Non-pigmented ciliary epithelial cell (primary cell): ENCODE measurements around the gene FARS2.

Source experiments
- DNase-seq: peaks from one replicate; pipeline ENCODE4 v3.0.0-alpha.2; 2010; ENCODE audit warnings: low read depth

The FARS2 gene

DNA sequence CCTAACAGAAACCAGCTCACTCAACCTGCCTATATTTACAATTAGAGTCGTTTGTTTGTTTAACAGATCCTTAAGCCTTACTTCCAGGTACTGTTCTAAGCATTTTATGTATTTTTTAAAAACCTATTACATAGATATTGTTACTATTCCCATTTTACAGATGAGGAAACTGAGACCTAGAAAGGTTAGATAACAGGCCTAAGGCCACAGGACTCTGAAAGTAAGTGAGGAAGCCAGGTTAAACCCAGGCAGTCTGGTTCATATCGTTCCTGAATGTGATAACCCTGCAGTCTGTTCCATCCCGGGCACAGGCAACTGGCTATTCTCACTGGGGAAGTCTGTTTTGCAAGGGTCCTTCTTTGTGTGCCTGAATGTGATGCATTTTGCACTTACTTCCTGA is 322.2 kb downstream of the FARS2 start:
- no peak for DNase-seq

DNA sequence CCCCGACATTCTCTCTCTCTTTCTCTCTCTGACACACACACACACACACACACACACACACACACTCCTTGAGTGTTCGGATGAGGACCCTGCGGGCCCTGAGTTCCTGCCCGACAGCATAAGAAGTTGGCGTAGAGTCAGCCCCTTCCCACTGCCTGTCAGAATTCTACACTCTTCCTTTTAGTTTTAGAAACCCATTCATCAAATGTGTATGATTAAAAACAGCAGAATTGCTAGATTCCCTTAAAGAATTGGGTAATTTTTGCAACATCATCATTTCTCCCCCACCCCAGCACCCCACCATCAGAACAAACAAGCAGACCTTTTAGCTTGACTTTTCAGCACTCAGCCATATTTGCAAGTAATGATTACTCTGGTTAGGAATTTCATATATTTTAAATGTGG is 322.8 kb downstream of the FARS2 start:
- DNase-seq = peak; percentile 24

DNA sequence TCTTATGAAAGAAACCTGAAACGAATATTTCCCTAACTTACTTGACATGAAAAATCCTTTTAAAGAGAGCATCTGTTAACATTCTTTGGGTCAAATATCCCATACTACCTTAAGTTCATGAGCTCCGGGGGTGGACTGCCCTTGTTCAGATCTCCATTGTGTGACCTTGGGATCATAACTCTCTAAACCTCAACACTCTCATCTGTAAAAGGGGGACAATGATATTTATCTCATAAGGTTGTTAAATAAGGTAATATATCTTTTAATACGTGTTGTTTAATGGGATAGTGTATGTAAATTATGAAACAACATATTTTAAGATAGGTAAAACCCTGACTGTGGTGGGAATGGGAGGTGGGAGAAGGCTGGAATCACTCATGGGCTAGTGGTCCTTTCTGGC is 326.3 kb downstream of the FARS2 start:
- DNase-seq = no peak

DNA sequence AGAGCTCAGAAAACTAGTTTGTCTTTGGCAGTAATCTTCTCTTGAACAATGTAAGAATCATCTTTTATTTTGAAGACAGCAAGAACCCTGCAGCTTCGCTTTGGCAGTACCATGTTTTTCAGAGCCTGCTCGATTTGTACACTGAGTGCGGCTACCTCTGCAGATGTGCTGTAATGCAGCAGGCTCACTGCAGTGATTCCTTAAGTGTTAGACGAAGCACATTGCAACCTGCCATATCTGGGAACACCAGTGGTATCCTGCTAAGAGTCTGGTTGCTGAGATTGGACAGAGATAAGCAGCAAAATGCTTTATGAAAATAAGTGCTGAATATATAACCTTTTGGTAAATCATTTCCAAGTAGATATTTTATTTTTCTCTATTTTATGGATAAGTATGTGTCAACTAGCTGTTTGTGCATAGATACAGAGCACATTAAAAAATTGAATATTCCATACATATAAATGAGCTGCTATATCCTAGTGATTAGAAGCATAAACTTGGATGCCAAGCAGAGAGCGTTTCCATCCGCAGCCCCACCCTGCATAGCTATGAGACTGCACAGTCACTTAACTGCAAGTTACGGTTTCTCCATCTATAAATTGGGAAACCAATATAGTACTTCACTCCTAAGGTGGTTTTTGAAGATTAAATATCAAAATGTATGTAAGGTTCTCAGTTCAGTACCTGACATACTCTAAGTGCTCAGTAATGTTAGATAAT is 328.3 kb downstream of the FARS2 start:
- DNase-seq = no peak

DNA sequence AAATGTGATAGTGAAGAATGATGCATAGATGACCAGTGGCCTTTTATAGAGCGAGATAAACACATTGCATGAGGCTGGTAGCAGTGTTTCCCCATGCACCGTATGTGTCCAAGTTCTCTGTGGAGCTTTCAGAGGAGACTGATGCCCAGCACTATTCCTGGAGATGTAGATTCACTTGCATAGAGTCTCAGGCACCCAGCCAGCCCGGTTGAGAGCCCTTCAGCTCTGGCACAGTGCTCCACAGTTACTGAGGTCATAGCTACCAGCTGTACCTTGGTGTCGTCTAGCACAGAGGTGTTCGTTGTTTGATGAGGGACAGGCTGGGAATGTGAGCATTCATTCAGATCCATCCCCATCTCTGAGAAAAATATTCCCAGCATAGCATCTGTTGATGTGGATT is 328.9 kb downstream of the FARS2 start:
- no peak for DNase-seq

DNA sequence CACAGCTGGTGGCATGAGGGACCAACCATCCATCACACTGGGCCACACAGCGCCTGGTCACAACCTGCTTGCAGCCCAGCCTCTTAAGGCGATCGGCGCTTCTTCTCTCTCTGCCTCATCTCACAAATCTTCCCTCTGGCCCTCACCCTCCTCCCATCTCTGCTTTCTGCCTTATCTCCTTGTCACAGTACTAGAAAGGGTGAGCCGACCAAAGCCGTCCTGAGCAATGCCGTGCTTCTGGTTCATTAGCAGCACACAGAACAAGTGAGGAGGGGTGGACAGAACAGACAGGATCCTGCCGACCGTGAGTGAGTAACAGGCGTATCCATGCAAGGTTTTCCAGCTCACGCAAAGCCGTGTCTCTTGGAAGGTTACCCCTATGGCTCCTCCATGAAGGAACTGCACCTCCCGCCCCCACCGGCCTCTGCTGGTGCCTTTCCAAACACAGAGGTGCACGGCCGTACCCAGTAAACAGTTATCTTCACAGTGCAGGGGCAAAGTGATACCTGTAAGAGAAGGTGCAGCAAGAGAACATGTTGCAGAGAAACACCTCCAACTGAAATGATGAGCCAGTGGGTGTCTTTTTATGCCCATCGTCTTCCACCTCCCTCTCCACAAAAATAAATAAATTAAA is 331.7 kb downstream of the FARS2 start:
- no peak for DNase-seq

DNA sequence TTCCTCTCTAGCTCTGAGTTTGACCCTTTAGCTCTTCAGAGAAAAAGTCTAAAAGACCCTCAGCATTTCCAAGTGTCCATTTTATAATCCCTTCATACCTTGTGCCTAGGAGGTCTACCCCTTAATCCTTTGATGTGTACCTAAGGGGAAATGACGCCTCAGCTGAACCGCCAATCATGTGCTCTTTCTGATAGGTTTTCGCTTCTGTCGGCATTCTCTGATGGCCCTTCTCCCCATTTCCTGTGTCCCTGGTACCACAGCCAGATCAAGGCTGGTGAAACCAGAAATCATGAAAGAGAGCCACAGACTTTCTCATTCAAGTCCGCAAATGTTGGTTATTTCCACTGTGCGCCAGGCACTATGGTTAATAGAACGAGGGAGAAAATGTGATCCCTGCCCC is 333.9 kb downstream of the FARS2 start:
- DNase-seq = no peak

DNA sequence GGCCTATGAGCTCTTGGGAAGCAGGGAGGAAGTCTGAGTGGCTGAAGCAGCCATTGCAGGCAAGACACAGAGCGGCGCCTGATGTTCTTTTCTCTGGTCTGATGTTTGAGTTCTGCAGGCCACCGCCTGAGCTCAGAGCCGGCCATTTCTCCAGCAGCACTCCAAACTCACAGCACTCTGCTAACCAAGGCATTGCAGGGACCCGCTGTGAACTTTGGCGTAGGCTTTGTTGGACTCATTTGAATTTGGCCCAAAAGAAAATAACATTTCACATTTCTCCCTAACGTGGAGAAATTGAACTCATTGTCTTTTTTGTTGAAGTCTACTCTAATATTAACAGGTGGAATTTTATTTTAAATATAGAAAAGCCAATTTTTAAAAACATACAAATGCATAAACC is 336.1 kb downstream of the FARS2 start:
- DNase-seq = no peak

DNA sequence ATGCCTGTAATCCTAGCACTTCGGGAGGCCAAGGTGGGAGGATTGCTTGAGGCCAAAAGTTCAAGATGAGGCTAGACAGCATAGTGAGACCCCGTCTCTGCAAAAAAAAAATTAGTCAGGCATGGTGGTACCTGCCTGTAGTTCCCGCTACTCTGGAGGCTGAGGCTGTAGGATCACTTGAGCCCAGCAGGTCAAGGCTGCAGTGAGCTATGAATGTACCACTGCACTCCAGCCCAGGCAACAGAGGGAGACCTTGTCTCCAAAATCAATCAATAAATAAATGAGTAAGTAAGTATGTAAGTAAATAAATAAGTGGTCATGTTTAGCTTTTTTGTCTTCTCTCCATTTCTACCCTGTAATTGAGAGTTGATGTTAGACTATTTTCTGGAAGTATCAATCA is 336.8 kb downstream of the FARS2 start:
- no peak for DNase-seq

DNA sequence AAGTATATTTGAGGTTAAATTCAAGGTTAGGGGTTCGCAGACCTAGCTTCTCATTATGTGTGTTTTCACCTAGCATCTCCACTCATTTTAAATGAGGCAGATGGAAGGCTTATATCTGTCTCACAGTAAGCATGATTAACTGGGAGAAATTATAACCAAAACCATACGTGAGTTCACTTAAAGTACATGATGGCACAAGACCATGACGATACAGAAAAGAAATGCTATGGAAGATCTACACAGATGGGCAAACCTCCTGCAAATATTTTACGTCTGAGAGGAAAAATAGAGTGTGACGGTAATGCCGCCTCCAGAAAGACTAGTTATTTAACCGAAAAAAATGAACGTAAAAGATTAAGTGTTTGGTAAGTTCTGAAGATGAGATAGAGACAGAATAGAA is 337.8 kb downstream of the FARS2 start:
- no peak for DNase-seq

DNA sequence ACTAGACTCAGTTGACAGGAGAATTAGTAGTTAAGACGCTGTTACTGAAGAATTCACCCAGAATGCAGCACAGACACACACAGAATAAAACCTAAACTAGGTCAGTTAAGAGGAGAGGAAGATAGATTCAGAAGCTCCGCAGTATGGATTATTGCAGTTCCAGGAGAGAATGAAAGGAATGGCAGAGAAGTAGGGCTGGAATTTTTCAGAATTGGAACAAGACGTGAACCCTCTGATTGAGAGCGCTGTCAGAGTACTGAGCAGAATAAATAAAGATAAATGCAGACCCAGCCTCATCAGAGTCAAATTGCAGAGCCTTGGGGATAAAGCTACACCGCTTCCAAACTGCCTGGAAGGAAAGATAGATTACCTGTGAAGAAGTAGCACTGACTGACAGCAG is 344.6 kb downstream of the FARS2 start:
- DNase-seq = no peak

DNA sequence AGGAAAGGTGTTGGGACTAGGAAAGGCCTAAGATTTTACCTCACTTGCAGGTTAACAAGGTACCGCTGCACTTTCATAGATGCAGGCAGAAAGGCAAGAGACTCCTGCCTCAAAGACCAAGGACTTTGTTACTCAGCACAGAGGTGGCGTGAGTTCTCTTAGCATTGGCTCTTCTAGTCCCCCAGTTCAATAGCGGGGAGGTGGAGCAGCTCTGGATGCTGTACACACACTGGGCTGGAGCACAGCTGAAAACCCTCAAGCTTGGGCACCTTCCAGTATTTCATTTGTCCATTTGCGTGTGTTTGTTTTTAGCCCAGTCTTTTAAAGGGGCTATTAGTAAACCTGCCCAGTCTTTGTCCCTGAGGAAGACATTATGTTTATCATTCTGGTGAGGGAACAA is 345.2 kb downstream of the FARS2 start:
- no peak for DNase-seq

DNA sequence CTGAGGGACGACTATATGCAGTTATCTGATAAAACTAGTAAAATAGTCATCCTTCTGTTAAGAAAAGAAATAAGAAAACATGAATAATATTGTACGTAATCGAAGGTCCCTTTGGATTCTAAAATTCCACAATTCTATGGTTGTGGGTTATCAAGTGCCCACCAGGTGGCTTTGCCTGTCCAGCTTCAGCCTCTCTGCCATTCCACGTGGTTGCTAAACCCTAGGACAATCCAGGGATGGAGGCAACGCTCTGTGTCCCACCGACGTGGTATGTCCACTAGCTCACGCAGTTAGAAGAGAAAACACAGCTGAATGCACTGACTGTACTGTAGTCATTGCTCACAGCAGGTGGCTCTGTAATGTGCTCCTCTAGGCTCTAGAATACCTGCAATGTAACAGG is 349.3 kb downstream of the FARS2 start:
- no peak for DNase-seq

DNA sequence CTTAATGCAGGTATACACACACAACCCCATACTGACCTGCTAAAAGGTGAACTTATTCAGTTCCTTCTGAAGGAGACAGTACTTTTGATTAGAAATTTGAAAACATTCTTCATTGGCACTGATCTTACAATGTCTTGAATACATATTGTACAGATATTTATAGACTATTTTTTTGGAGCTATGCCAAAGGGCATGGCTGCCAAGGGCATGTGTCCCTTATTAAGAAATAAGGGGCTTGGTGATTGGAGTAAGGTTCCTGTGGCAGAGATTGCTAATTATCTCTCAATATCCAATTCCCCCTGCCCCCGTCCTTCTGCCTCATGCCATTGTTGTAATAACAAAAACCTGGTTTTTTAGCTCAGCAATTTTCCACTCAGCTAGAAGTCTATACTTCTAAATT is 355.9 kb downstream of the FARS2 start:
- DNase-seq = no peak

DNA sequence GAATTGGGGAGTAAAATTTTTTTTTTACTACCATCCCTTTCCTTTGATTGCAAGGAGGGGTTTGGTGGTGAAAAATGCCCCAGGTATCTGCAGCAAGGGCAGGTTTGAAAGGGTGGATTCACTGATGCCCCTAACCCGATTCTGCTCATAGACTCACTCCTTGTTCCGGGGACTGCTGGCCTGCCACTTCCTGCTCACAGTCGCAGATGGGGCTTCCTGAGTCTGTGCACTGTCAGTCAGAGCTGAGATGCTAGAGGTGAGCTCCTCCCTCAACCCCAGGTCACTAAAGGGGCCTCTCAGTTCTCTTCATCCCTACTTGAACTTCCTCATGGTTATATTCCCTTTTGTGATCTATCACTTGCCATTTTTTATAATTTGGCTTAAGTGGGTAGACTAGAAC is 357.9 kb downstream of the FARS2 start:
- DNase-seq = no peak

DNA sequence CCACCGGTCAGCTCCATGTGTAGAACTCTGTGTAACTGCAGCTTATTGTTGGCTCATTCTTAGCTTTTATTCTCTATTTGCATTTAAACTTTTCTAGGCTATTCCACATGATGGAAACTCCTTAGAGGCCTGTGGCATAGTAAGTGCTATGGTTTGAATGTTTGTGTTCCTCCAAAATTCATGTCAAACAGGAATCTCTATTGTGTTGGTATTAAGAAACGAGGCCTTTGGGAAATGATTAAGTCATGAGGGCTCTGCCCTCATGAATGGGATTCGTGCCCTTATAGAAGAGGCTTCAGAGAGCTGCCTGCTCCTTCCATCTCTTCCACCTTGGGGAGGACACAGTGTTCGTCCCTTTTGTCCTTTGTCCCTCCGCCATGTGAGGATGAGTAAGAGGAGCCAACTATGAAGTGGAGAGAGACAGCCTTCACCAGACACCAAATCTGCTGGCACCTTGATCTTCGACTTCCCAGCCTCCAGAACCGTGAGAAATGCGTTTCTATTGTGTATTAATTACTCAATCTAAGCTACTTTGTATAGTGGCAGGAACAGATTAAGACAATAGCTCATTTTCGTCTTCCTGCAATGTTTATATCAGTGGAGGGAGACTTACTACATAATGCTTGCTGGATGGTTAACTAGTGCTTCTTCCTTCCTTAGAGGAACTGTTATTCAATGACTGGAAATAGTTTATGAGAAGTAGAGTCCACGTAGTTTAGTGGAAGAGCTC is 361.1 kb downstream of the FARS2 start:
- DNase-seq = no peak

DNA sequence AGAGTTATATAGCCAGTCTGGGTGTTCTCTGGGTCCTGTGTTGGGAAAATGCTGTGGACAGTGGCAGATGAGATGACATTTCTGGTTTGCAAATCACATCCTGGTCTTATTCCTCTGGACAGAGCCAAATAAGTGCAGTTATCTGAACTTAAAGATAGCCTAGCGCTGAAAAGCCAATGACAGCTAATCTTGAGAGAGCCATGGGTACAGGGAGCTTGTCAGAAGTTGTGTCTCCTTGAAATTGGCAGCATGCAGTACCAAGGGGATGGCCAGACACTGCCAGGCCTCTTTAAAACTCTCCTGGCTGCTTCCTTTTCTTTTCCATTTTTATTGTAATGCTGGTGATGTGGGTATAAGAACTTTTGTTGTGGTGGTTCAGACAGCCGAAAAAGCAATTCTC is 362.5 kb downstream of the FARS2 start:
- DNase-seq = no peak

DNA sequence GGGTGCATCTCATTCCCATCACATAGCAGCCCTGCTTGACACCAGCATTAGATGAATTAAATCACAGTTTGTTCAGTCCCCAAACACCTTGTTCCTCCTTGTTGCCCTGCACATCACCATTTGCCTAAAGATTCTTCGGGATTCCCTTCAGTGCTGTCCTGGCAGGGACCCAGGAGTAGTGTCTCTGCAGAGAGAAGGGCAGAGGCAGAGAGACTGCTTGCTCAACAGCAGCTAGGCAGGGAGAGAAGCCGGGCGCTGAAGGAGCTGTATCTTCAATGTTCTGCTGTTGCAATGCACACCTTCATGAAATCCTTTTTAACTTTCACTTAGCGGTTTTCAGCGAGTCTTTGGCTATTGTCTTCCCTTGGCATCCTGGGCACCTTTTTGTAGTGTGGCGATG is 362.9 kb downstream of the FARS2 start:
- DNase-seq = no peak

DNA sequence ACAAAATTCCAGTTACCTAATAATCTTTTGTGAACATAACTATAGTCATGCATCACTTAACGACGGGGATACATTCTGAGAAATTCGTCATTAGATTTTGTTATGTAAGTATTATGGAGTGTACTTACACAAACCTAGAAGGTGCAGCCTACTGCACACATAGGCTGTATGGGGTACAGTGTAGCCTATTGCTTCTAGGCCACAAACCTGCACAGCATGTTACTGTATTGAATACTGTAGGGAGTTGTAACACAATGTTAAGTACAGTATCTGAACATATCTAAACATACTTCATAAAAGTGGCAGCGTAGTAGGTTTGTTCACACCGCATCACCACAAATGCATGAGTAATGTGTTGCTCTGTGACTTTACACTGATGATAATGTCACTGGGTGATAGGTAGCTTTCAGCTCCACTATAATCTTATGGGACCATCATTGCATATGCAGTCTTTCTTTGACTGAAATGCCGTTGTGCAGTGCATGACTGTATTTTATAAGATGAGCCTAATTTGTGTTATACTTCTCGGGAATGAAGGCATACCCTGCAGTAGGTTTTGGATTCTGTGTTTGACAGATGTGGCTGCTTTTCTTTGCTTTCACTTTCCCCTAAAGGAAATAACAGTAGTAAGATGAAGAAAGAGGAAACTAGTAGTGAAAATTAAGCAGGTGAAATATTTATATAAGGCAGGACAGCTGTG is 365.6 kb downstream of the FARS2 start:
- no peak for DNase-seq

DNA sequence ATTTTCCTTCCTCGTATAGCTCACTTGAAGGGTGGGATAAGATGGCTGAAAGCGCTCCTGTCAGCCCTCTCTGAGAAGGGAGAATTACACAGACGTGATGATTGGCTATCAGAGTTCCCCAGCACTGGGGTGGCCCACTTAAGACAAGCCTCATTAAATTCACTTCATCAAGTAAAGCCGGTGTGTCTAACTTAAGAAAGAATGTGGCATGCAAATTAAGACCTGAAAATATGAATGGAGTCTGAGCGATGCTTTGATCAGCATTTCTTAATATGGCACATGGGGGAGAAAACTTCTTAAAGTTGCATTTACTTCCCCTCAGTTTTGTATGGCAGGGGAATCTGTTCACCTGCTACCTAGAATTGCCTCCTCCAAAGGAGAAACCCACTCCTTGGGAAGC is 369.3 kb downstream of the FARS2 start:
- DNase-seq = no peak

DNA sequence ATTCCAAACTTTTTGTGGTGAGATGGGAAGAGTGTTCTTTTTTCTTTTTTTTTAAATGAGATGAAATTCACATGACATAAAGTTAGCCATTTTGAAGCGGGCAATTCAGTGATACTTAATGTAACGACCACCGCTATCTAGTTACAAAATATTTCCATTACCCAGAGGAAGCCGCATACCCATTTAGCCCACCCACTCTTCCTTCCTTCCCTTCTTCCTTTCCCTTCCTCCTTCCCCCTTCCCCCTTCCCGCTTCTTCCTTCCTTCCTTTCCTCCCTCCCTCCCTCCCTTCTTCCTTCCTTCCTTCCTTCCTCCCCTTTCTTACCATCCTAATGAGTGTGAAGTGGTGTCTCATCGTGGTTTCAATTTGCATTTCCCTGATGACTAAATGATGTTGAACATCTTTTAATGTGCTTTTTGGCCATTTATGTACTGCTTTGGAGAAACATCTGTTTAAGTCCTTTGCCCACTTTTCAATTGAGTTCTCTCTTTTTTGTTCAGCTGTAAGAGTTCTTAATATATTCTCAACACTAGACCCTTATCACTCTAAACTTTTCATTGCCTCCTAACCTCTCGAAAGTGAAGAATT is 371.1 kb downstream of the FARS2 start:
- no peak for DNase-seq

DNA sequence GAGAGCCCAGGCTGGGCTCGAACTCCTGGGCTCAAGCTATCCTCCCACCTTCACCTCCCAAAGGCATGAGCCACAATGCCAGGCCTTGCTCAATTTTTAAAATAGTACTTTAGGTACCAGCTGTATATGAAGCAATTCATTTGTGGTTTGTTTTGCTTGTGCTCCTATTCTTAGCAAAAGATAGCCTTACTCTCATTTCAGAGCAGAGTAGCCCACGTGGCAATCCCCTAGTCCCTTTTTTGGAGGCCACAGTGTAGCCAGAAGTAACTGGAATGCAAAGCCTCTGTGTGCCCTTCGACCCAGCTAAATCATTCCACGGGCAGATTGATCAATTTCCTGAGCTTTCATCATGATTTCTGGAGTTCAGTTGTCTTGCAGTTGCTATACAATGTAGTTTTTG is 373.2 kb downstream of the FARS2 start:
- no peak for DNase-seq
